Activated CD8-positive, alpha-beta memory T cell treated with anti-CD3 and anti-CD28 coated beads, Interleukin-2, amount 50 U/mL, for 24 hours (primary cell): ENCODE results near the gene C19orf25.

Source experiments
- DNase-seq: peaks from one replicate; pipeline ENCODE4 v3.0.0-alpha.2; 2020; ENCODE audit errors: extremely low read depth

The C19orf25 gene

DNA sequence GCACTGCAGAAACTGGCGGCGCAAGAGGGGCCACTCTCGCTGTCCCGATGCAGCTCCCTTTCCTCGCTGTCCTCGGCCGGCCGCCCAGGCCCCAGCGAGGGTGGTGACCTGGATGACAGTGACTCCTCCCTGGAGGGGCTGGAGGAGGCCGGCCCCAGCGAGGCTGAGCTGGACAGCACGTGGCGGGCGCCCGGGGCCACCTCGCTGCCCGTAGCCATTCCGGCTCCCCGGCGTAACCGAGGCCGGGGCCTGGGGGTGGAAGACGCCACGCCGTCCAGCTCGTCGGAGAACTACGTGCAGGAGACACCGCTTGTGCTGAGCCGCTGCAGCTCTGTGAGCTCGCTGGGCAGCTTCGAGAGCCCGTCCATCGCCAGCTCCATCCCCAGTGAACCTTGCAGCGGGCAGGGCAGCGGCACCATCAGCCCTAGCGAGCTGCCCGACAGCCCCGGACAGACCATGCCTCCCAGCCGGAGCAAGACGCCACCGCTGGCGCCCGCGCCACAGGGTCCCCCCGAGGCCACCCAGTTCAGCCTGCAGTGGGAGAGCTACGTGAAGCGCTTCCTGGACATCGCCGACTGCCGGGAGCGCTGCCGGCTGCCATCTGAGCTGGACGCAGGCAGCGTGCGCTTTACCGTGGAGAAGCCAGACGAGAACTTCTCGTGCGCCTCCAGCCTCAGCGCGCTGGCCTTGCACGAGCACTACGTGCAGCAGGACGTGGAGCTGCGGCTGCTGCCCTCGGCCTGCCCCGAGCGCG, 12.4 kb downstream of the C19orf25 start:
- DNase-seq: no peak

DNA sequence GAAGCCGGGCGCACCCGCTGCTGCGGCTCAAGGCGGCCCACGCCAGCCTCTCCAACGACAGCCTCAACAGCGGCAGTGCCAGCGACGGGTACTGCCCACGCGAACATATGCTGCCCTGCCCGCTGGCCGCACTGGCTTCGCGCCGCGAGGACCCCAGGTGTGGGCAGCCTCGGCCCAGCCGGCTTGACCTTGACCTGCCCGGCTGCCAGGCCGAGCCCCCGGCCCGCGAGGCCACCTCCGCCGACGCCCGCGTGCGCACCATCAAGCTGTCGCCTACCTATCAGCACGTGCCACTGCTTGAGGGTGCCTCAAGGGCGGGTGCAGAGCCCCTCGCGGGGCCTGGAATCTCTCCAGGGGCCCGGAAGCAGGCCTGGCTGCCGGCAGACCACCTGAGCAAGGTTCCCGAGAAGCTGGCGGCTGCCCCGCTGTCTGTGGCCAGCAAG, 13.0 kb downstream of the C19orf25 start:
- DNase-seq: no peak

DNA sequence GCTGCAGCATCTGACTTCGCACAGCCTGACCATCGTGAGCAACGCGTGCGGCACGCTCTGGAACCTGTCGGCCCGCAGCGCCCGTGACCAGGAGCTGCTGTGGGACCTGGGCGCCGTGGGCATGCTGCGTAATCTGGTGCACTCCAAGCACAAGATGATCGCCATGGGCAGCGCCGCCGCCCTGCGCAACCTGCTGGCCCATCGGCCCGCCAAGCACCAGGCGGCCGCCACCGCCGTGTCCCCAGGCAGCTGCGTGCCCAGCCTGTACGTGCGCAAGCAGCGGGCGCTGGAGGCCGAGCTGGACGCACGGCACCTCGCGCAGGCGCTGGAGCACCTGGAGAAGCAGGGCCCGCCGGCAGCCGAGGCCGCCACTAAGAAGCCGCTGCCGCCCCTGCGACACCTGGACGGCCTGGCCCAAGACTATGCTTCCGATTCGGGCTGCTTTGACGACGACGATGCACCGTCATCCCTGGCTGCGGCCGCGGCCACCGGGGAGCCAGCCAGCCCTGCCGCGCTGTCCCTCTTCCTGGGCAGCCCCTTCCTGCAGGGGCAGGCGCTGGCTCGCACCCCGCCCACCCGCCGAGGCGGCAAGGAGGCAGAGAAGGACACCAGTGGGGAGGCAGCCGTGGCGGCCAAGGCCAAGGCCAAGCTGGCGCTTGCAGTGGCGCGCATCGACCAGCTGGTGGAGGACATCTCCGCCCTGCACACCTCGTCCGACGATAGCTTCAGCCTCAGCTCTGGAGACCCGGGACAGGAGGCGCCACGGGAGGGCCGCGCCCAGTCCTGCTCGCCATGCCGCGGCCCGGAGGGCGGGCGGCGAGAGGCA, 13.6 kb downstream of the C19orf25 start:
- DNase-seq: no peak

DNA sequence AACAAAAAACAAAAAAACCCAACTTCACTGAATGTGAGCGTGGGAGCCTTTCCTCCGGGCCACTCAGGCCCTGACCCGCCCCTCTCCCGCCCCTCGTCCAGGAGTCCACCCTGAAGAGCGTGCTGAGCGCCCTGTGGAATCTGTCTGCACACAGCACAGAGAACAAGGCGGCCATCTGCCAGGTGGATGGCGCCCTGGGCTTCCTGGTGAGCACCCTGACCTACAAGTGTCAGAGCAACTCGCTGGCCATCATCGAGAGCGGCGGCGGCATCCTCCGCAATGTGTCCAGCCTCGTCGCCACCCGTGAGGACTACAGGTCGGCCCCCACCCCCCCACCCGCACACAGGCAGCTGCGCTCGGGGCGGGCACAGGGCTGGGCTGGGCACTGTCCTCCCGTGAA, 17.2 kb downstream of the C19orf25 start:
- no peak for DNase-seq

DNA sequence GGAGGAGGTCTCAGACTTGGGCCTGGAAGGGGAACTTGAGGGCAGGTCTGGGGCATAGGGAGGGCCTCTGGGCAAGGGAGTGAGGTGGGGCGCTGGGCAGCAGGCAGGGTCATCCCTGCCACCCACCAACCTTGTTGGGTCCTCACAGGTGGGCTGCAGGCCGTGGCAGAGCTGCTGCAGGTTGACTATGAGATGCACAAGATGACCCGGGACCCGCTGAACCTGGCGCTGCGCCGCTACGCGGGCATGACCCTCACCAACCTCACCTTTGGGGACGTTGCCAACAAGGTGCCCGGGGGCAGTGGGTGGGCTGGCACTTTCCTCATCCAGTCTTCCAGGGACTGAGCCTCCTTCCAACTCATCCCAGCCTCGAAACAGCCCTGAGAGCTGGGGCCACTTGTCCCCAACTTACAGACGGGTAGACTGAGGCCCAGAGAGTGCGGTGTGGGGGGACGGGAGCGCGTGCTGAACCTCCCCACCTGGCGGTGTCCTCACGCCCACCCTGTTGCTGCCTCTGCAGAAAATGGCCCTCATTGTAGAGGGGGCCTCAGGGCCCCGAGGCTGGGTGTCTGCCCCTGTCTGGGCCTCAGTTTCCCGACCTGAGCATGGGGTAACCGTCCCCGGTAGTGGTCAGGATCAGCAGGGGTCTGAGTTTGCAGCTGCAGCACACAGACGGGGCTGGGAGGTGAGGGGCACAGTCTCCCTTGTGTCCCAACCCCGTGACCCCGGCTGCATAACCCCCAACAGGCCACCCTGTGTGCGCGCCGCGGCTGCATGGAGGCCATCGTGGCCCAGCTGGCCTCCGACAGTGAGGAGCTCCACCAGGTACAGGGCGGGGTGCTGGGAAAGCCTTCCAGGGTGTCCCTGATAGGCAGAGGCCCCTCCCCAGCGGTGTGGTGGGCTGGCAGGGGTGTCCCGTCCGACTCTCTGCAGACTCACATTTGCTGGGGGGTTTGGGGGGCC, 18.7 kb downstream of the C19orf25 start:
- no peak for DNase-seq

DNA sequence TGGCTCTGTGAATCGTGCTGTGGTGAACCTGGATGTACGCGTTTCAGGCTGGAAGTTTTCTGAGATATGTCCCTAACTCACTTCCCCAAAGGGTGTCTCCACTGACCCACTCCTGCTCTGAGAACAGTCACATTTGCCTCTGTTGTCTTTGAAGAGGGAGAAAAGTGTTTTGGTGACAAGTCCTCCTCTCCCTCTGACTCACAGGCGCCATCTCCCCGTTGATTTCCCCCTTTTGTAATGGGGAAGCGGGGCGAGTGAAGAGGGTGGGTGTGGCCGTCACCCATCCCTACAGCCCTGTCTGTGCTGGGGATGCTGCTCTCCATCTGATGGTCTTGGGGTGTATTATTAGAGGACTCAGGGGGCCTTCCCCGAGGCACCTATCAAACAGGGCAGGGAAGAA, 19.5 kb downstream of the C19orf25 start:
- no peak for DNase-seq

DNA sequence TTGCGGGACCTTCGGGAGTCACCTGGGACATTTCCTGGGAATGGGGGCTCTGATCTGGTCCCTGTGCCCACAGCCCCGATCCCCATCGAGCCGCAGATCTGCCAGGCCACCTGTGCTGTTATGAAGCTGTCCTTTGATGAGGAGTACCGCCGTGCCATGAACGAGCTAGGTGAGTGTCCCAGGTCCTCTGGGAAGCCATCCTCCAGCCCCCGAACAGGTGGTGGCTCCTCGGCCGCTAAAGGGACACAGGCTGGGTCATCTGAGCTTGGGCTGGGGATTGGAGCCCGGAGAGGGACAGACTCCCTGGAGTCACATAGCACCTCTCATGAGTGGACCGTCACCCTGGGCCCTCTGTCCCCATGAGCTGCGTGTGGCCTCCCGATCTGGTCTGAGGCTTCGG, 21.1 kb downstream of the C19orf25 start:
- no peak for DNase-seq

DNA sequence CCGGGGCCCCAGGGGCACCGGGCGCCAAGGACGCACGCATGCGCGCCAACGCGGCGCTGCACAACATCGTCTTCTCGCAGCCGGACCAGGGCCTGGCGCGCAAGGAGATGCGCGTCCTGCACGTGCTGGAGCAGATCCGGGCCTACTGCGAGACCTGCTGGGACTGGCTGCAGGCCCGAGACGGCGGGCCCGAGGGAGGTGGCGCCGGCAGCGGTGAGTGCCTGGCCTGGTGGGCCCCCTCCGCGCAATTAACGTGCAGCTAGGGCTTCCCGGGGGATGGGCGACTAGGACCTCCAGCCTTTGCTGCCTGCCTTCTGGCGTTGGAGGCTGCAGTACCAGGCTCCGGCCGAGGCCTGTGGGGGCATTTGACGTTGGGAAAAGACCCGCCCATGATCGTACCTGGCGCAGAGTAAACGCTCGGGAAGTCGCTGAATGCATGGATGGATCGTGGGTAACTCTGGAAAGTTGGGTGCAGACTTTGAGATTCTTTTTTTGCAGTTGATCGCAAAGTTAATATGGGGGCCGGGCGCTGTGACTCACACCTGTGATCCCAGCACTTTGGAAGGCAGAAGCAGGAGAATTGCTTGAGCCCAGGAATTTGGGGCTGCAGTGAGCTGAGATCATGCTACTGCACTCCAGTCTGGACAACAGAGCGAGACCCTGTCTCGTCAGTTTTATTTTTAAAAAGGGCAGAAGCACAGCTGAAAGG, 21.8 kb downstream of the C19orf25 start:
- DNase-seq: no peak

DNA sequence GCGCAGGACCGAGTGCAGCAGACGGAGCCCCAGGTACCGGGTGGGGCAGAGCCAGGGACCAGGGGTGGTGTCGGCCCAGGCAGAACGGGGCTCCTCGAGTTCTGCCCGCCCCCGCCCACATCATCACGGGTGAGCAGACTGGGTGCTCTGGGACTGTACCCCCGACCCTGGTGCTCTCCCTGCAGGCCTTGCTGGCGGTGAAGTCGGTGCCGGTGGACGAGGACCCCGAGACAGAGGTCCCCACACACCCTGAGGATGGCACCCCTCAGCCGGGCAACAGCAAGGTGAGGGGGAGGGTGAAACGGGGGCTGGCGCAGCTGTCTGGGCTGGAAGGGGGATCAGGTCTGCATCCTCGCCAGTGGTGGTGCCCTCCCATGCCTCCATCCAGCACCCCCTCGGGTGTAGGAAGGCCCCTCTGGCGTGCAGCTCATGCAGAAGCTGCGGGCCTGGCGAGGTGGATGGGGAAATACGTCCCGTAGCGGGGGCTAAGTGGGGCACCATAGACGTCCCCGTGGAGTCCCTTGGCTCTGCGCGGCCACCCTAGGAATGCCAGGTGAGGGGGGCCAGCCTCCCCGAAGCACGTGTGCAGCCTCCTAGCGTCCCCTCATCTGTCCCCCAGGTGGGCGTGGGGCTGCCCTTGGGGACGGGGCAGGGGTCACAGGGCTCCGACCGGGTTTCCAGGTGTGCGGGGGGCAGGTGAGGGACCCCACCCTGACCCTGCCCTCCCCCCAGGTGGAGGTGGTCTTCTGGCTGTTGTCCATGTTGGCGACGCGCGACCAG, 22.7 kb downstream of the C19orf25 start:
- no peak for DNase-seq

DNA sequence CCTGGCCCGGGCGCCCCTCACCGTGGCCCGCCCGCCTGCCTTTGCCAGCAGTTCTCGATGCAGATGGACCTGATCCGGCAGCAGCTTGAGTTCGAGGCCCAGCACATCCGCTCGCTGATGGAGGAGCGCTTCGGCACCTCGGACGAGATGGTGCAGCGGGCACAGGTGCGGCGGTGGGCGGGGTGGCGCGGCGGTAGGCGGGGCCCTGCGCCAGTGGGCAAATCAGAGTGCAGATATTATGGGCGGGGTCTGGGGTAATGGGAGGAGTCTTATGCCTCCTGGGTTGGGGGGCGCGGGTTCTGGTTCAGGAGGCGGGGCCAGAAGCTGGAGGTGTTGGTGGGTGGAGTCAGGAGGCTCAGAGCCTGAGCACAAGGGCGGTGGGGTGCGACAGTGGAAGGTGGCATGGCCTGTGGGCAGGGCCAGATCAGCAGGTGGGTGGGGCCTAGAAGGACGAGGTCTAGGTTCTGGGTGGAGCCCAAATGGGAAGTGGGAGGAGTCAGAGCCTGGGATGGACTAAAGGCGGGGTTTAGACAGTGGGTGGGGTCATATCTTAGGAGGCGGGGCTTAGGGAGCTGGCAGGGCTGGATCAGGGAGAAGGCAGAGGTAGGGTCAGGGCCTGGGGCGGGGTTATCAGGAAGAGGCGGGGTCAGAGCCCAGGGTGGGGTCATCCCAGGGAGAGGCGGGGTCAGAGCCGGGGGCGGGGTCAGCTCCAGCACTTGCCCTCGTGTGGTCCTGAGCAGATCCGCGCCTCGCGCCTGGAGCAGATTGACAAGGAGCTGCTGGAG, 23.5 kb downstream of the C19orf25 start:
- no peak for DNase-seq

DNA sequence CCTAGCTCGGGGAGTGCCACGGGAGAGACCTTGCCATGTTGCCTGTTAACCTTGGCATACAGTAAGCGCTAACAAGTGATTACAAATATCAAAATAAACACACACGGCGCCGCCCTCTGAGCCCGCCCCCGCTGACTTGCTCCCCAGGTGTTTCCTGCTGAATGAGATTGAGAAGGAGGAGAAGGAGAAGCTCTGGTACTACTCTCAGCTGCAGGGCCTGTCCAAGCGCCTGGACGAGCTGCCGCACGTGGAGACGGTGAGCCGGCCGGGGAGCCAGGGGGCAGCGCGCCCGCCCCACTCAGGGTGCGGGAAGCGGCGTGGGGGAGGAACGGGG, 24.0 kb downstream of the C19orf25 start:
- no peak for DNase-seq

DNA sequence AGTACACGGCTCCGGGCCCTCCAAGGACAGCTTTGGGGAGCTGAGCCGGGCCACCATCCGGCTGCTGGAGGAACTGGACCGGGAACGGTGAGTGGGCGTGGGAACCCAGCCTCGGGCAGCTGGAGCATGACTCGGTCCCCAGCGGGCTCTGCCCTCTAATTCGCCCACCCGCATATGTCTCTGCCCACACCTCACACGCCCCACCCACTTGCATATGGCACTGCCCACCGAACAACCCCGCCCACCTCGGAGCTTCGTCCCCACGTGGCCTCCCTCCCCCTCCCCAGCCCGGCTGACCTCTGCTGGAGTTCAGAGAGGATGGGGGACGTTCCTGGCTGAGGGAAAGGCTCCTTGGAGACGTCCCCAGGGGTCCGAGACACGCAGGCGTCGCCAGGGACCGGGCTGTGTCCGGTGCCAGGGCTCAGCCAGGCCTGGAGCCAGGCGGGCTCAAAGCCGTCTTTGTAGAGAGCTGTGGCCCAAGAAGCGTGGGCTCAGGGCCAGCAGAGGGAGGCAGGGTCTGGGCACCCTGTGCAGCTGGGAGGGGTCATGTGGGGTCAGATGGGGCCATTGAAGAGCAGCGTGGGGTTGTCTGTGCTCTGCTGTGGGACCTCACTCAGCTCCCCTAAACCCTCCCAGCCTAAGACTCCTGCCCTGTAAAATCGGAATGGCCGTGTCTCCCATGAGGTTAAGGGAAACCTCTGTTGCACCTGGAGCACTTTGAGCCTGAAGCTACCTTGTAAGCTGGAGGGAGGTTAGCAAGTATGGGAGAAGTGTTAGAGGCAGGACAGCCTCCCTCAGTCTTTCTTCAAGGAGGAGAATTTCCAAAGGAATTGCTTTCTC, 25.3 kb downstream of the C19orf25 start:
- no peak for DNase-seq

DNA sequence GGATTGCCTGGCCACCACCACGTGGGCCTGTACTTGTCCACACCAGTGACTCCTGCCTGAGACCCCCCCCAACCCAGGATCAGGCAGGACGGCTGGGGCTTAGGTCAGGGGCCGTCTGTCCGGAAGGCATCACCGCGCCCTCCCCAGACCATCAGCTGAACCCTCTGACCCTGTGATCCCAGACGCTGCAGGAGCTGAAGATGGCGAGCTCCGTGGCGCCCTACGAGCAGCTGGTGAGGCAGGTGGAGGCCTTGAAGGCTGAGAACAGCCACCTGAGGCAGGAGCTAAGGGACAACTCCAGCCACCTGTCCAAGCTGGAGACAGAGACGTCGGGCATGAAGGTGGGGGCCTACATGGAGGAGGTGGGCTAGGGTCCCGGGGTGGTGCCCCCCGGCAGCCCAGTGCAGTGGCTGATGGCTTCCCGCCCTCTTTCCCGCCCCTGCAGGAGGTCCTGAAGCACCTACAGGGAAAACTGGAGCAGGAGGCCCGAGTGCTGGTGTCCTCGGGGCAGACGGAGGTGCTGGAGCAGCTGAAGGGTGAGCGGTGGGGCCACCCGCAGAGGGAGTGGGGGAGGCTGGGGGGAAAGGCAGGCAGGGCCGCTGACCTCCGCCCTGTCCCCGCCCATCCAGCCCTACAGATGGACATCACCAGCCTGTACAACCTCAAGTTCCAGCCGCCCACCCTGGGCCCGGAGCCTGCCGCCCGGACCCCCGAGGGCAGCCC, 26.1 kb downstream of the C19orf25 start:
- DNase-seq: no peak

DNA sequence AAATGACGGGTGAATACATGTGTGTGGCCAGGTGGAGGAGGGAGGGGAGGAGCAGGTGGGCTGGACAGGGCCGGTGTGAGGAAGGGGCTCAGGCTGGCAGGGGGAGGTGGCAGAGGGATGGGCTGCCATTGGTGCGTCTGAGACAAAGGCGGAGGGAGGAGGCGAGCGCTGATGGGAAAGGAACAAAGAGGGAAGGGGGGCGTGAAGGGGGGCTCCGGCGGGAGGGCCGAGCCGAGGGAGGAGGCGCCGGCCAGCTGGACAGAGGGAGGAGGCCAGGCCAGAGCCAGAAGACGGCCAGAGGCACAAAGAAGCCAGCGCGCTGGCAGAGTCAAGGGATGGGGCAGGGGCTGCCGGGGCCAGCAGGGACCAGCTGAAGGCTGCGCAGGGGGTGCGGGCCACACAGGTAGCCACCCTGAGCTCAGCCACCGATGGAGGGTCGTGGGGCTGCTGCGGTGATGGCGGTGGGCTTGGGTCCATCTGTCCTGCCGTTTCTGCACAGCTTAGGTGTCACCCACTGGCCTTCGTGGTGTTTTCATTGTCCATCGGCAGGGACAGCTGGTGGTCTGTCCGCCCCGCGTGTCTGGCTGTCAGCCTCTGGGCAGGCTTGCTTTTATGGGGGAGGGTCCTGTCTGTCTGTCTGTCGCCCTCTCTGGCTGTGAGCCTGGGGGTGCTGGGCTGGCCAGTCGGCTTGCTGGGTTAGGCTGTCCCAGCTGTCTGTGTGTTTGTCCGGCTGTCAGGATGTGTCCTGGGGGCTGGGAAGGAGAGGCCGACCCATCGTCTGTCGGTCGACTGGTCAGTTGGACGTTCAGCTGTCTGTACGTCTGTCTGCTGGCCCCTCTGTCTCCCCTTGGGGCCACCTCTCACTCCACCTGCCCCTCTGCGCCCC, 26.9 kb downstream of the C19orf25 start:
- DNase-seq: no peak

DNA sequence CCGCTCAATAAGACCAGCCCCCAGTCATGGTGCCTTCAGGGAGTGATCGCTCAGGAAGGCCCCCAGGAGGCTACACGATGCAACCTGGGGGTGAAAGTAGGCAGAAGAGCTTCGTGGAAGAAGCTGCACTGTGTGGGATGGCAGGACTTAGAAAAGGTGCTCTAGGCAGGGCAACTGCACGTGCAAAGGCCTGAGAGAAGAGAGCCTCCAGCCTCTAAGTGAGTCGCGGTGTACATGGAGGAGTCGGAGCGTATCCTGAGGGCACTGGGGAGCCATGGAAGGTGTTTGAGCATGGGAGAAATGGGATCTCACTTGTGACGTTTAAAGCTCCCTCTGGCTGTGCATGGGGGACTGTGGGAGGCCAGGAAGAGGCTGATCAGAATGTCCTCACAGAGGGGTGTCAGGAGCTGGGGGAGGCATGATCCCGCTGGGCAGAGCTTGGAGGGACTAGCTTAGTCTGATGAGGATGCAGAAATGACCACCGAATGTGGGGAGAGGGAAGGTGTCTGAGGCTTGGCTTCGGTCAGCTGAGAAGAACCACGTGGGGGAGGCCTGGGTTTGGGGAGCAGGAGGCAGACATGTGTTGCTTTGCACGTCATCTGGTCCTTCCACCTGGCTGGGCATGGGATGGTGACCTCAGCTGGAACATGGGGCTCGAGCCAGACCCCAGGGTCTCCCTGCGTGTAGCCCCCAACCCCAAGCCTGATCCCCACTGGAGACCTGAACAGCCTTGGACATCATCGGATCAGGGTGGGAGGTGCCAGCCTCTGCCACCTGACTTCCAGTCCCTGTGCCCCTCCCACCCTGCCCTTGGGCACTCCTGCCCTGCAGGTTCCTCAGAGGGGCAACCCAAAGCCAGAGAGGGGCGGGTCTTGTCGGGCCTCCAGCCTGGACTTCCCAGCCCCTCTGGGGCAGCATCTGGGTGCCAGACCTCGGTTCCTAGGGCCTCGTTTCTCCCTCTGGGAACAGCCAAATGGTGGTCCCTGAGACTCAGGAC, 28.0 kb downstream of the C19orf25 start:
- DNase-seq: no peak
